Umbilical cord (tissue), 2 donors: Measurements from ENCODE around the gene MRPL17. TPM values are rescaled to one million over a fixed set of nuclear protein-coding genes. Genes with fewer than 3 reads are reported as not detected.

Experiments used
- DNase-seq: peaks from one replicate; pipeline ENCODE4 v3.0.0-alpha.2; 2015; ENCODE audit warnings: low spot score
- total RNA-seq: library from RNA; depleted of rRNA; stranded (reverse); fragments of >200 nt; gene quantifications from one replicate; pipeline ENCODE4 v1.2.3, GENCODE V29; 2014; ENCODE audit warnings: low replicate concordance; ENCODE audit not compliant: insufficient read depth

The MRPL17 gene
- total RNA-seq, 1 donor from 2014 or later: 55.4 TPM

DNA sequence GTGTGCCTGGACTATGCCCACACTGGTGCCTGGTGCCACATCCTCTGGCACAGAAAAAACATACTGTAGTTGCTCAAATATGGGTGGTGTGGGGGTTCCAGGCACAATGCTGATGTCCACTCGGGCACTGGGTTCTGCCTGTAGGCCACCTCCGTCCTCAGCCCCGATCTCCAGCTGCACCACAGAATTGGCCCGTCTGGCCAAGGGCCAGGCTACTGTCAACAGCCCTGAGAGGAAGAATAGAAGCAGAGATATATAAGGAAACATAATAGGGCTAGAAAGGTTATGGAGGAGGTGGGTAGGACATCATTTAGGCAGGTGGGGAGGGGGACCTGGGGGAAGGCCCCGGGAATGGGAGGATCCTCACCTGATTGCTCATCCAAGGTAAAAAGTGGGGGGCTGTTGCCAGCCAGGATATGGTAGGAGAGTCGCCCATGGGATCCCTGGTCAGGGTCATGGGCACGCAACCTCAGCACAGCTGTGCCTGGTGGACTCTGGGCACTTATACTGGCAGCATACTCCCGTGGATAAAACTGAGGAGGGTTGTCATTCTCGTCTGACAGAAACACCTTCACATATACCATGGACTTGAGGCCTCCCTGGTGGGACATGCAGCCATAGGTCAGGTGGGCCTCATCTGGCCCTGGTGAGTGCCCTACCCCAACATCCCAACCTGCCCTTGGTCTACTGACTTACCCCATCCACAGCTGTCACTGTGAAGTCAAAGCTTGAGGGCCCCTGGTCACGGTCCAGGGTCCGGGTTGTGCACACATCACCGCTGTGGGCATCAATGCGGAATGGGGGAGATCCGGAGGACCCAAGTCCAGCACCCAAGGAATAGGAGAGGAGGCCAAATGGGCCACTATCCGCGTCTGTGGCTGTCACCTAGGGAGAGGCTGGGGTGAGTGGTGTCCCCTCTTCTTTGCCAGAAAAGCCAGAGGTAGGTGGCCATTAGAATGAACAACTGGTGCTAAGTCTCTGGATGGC lies 49.4 kb downstream of the MRPL17 start:
- no peak for DNase-seq

GRCh38 chr11:6632116-6633073 lies 50.7 kb downstream of the MRPL17 start:
- DNase-seq: no peak

DNA sequence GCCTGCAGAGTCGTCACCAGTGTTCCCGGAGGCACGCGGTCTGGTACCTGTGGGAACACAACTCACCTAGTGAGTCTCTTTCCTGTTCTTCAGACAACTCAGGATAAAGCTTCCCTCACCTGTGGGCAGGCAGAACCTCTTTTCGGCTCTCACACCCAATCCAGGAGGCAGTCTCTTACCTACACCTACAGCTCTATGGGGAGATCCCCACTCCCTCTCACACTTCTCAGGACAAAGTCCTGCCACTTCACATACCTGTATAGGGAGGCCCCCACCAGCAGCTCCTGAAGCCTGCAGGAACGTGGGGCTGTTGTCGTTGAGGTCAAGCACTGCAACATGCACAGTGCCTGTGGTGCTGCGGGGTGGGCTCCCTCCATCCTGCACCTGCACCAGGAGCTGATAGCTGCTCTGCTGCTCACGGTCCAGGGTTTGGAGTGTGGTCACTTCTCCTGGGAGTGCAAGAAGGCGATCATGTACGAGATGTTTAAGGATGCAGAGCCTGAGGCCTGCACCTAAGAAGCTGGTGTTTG lies 51.7 kb downstream of the MRPL17 start:
- DNase-seq: no peak

DNA sequence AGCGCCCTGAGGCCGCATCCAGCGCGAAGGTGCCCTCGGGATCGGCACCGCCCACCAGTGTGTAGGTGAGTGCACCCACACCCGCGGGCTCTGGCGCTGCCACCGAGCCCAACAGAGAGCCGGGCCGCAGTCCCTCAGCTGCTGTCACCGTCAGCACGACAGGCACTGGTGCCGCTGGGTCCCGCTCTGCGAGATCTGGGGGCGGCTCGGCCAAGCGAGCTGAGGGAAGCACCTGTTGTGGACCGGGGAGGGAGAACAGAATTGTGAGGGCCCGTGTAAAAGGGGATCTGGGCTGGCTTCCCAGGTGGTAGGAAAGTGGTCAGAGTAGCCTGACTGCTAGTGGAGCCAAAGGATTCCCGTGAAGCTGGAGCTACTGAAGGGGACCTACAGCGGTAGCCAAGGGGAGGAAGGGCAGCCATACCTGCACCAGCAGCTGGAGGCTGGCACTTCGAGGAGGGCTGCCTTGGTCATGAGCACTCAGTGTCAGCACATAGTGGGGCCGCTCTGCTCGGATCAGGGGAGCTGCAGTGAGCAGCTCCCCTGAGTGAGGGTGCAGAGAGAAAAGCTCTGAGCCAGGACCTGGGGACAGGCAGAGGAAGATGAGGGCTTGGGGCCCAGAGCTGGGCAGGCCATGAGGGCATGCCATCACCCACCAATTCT lies 52.4 kb downstream of the MRPL17 start:
- DNase-seq: no peak

Other genes with a start within 250 kb of the MRPL17 start
- 3.4 TPM for gene HPX, start 242.4 kb downstream of the MRPL17 start, total RNA-seq
- 49.8 TPM for gene TRIM3, start 209.4 kb downstream of the MRPL17 start, total RNA-seq
- gene ARFIP2, start 202.0 kb downstream of the MRPL17 start, total RNA-seq: 33.2 TPM
- gene TIMM10B, start 201.8 kb downstream of the MRPL17 start, total RNA-seq: 26.7 TPM
- 9.1 TPM for gene DNHD1, start 186.1 kb downstream of the MRPL17 start, total RNA-seq
- 10.6 TPM for gene RRP8, start 79.7 kb downstream of the MRPL17 start, total RNA-seq
- 296 TPM for gene ILK, start 79.6 kb downstream of the MRPL17 start, total RNA-seq
- 15.4 TPM for gene TAF10, start 71.1 kb downstream of the MRPL17 start, total RNA-seq
- gene TPP1, start 63.9 kb downstream of the MRPL17 start, total RNA-seq: 59.7 TPM
- gene DCHS1, start 27.5 kb downstream of the MRPL17 start, total RNA-seq: 37.6 TPM
- gene OR2AG2, start 88.6 kb upstream of the MRPL17 start, total RNA-seq: 4.3 TPM
- 4.6 TPM for gene OR2AG1, start 99.7 kb upstream of the MRPL17 start, total RNA-seq
- gene OR6A2, start 116.3 kb upstream of the MRPL17 start, total RNA-seq: 1.9 TPM
- gene OR10A5, start 162.3 kb upstream of the MRPL17 start, total RNA-seq: not detected
- gene OR10A2, start 179.7 kb upstream of the MRPL17 start, total RNA-seq: 1.9 TPM
- not detected for gene OR10A4, start 193.3 kb upstream of the MRPL17 start, total RNA-seq
- gene OR2D2, start 209.2 kb upstream of the MRPL17 start, total RNA-seq: 5.5 TPM
- 0.96 TPM for gene OR2D3, start 237.7 kb upstream of the MRPL17 start, total RNA-seq
- gene ZNF215, start 243.1 kb upstream of the MRPL17 start, total RNA-seq: 13.7 TPM